ENCODE measurements around the gene RAB11FIP5. TPM values are rescaled to one million over a fixed set of nuclear protein-coding genes. Genes with fewer than 3 reads are reported as not detected.

The RAB11FIP5 gene
- total and polyA plus RNA-seq, 10 of the 15 experiments (the other 5 are each of a cell fraction or from before 2014, with no cell fraction given) = 0.03 to 0.20 (median 0.06) TPM; not detected in 6

- TF ChIP-seq BCLAF1 (IDR thresholded peaks at IDR 0.05) (no peak), SMARCA5 (IDR thresholded peaks at IDR 0.05) (no peak), RAD51 (IDR thresholded peaks at IDR 0.05) (no peak), BHLHE40 (IDR thresholded peaks at IDR 0.05; ENCODE audit: borderline replicate concordance in 1 of 2, low read depth in 2 of 2, low read length in 1 of 2) (peak; percentile 6 to 54; a peak in 2 of 4 replicates)
- TF ChIP-seq, protein P1, sequence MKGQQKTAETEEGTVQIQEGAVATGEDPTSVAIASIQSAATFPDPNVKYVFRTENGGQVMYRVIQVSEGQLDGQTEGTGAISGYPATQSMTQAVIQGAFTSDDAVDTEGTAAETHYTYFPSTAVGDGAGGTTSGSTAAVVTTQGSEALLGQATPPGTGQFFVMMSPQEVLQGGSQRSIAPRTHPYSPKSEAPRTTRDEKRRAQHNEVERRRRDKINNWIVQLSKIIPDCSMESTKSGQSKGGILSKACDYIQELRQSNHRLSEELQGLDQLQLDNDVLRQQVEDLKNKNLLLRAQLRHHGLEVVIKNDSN (IDR thresholded peaks at IDR 0.05; ENCODE audit: borderline replicate concordance, extremely low read length, insufficient read depth, low read depth, low read length) = peak; percentile 50
Observed at GRCh38 chr2:73112913-73113854, at the start of gene RAB11FIP5 (continued).
